Endothelial cell (in vitro differentiated cells): ENCODE results near the gene CCDC71. TPM values are rescaled to one million over a fixed set of nuclear protein-coding genes. Genes with fewer than 3 reads are reported as not detected.

ENCODE experiments used
- DNase-seq: peaks from one replicate; pipeline ENCODE4 v3.0.0; 2021; ENCODE audit warnings: low spot score
- H3K27ac Mint-ChIP-seq: one replicate; pipeline ENCODE4 v1.8.0; 2021; ENCODE audit warnings: mixed read lengths, inconsistent platforms; ENCODE audit not compliant: unreplicated experiment
- H3K27me3 Mint-ChIP-seq: one replicate; pipeline ENCODE4 v1.8.0; 2021; ENCODE audit warnings: mild to moderate bottlenecking, moderate library complexity, mixed read lengths, inconsistent platforms; ENCODE audit not compliant: unreplicated experiment
- H3K36me3 Mint-ChIP-seq: one replicate; pipeline ENCODE4 v1.8.0; 2021; ENCODE audit warnings: mild to moderate bottlenecking, low read depth, mixed read lengths, inconsistent platforms; ENCODE audit not compliant: unreplicated experiment
- H3K4me1 Mint-ChIP-seq: one replicate; pipeline ENCODE4 v1.8.0; 2021; ENCODE audit warnings: mild to moderate bottlenecking, mixed read lengths, inconsistent platforms; ENCODE audit not compliant: unreplicated experiment
- H3K4me3 Mint-ChIP-seq: one replicate; pipeline ENCODE4 v1.8.0; 2021; ENCODE audit warnings: mild to moderate bottlenecking, mixed read lengths, inconsistent platforms; ENCODE audit not compliant: unreplicated experiment
- H3K9me3 Mint-ChIP-seq: one replicate; pipeline ENCODE4 v1.8.0; 2021; ENCODE audit warnings: mixed read lengths, inconsistent platforms; ENCODE audit not compliant: unreplicated experiment
- total RNA-seq: library from RNA; stranded (reverse); fragmentation: NEBNext Ultra II Directional; extraction: Animal tissue kit (Norgen Biotek cat#: 25700); gene quantifications from one replicate; pipeline ENCODE4 v1.2.1, GENCODE V29; 2021; ENCODE audit not compliant: unreplicated experiment
- TF ChIP-seq, protein P1 (sequence below): fragments of 200-600 bp; sonication (generic); IDR thresholded peaks from one replicate; pipeline ENCODE4 v1.5.0; 2021; ENCODE audit warnings: antibody characterized with exemption; ENCODE audit not compliant: unreplicated experiment

Gene CCDC71
- total RNA-seq, 1 donor from 2014 or later: 24.8 TPM

DNA sequence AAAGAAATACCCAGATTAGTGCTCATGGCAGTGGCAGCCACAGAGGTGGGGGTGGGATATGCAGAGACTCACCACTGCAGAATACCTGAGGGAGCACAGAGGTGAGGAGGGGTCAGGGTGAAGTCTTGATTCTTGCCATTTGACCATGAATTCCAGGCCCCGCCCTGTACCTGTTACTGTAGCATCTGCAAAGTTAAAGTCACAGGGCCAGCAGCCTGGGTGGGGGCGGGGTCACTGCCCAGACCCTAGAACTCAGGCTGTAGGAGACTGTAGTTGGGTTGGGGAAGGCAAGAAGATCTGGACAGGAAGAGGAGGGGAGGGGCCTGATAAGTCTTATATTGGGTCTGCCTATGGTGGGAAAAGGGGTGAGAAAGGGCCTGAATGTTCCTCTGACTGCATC, 14.5 kb downstream of the CCDC71 start:
- peaks cover 9% of the 10 kb centered on the region for H3K27me3 Mint-ChIP-seq
- DNase-seq: no peak
- no peaks in the 10 kb centered on the region for H3K9me3 Mint-ChIP-seq
- no peak overlapping the region for H3K4me3 Mint-ChIP-seq
- H3K27ac Mint-ChIP-seq: no peak overlapping the region
- H3K36me3 Mint-ChIP-seq: no peaks in the 10 kb centered on the region
- H3K4me1 Mint-ChIP-seq: no peaks in the 10 kb centered on the region
- TF ChIP-seq, protein P1, sequence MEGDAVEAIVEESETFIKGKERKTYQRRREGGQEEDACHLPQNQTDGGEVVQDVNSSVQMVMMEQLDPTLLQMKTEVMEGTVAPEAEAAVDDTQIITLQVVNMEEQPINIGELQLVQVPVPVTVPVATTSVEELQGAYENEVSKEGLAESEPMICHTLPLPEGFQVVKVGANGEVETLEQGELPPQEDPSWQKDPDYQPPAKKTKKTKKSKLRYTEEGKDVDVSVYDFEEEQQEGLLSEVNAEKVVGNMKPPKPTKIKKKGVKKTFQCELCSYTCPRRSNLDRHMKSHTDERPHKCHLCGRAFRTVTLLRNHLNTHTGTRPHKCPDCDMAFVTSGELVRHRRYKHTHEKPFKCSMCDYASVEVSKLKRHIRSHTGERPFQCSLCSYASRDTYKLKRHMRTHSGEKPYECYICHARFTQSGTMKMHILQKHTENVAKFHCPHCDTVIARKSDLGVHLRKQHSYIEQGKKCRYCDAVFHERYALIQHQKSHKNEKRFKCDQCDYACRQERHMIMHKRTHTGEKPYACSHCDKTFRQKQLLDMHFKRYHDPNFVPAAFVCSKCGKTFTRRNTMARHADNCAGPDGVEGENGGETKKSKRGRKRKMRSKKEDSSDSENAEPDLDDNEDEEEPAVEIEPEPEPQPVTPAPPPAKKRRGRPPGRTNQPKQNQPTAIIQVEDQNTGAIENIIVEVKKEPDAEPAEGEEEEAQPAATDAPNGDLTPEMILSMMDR: no peak

DNA sequence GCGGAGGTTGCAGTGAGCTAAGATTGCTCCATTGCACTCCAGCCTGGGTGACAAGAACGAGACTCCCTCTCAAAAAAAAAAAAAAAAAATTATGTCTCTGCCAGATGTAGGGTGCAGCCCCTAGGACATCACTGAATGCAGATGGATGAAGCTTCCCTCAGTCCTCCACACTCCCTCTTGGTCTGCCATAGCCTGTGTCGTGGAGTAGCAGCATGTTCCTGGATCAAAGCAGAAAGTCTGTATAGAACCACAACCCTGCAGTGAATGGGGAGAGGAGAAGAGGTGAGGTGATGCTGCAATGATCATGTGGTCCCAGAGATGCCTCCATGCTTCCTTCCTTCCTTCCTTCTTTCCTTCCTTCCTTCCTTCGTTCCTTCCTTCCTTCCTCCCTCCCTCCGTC, 18.0 kb downstream of the CCDC71 start:
- Mint-ChIP-seq H3K9me3 (no peaks in the 10 kb centered on the region), H3K27me3 (peaks cover 10% of the 10 kb centered on the region), H3K36me3 (no peaks in the 10 kb centered on the region), H3K4me3 (no peak overlapping the region), H3K4me1 (no peaks in the 10 kb centered on the region), H3K27ac (no peak overlapping the region)
- TF ChIP-seq, protein P1: no peak
- DNase-seq: no peak

DNA sequence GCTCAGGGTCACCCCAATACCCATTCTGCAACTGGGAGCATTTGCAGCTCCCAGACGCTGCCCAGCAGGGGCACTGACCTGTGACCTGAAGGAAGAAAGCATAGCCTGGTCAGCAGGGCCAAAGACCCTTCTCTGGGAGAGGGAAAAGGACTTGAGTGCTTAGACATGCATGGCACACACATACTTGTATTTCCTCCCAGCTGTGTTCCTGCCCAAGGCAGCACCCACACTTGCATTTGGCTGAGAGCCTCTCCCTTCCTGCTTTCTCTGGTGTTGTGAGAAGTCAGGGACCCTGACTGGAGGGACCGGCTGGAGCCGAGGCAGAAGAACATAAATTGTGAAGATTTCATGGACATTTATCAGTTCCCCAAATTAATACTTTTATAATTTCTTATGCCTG, 26.1 kb downstream of the CCDC71 start:
- DNase-seq: no peak
- TF ChIP-seq, protein P1: no peak
- Mint-ChIP-seq H3K27ac (no peak overlapping the region), H3K4me3 (no peak overlapping the region), H3K4me1 (no peaks in the 10 kb centered on the region), H3K27me3 (peaks cover 4% of the 10 kb centered on the region), H3K36me3 (peaks cover 6% of the 10 kb centered on the region), H3K9me3 (no peaks in the 10 kb centered on the region)

DNA sequence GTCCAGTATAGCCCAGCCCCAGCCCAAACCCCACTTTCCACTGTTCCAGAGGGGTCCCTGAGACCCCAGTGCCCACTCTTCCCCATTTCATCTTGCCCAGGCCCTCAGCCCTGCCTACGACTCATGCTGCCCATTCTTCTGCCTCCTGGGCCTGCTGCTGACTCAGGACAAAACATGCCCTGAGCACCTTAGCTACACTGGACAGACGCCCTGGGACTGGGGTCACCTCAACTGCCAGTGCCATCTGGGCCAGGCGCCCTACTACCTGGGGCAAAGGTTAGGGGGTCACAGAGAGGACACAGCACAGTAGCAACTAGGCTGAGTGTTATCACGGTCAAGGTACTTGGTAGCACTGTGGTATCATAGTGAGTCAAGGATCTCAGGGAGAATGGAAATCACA, 30.6 kb downstream of the CCDC71 start:
- no peak overlapping the region for H3K4me3 Mint-ChIP-seq
- H3K4me1 Mint-ChIP-seq: peaks cover 12% of the 10 kb centered on the region
- TF ChIP-seq, protein P1: no peak
- DNase-seq: no peak
- no peaks in the 10 kb centered on the region for H3K9me3 Mint-ChIP-seq
- peaks cover 12% of the 10 kb centered on the region for H3K36me3 Mint-ChIP-seq
- no peak overlapping the region for H3K27ac Mint-ChIP-seq
- peaks cover 6% of the 10 kb centered on the region for H3K27me3 Mint-ChIP-seq

DNA sequence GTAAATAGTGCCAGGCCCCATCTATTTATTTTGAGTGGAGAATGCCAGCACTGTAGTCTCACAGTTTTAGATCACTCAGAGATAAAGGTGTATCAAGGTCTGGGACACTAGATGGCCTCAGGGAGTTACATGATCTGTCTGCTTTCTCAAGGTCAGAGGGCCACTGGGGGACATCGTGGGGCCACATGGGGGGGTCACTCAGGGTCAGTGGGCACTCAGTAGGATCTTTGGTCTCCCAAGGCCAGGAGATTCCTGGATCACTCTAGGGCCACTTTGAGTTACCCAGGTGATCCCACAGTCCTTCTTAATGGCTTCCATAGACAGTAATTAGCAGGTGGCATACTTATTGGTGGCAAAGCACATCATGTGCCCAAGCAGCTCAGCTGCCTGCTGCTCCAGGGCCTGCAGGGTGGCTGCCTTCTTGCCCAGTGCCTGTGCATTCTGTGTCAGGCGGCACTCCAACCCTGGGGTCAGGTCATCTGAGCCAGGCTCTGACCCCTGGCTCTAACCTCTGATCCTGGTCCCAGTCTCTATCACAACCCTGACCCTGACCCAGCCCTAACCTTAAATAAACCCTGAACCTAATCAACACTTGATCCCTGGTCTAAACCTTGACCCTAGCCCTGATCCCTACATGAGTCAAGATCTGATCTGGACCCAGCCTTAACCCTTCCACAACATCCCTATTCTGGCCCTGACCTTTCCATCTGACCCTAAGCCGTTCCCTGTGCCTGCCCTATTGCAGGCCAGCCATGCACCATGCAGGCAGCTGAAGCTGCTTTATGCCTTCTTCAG, 31.5 kb downstream of the CCDC71 start:
- no peak overlapping the region for H3K4me3 Mint-ChIP-seq
- H3K27me3 Mint-ChIP-seq: peaks cover 12% of the 10 kb centered on the region
- TF ChIP-seq, protein P1: no peak
- no peak for DNase-seq
- peaks cover 12% of the 10 kb centered on the region for H3K4me1 Mint-ChIP-seq
- H3K9me3 Mint-ChIP-seq: no peaks in the 10 kb centered on the region
- H3K27ac Mint-ChIP-seq: no peak overlapping the region
- H3K36me3 Mint-ChIP-seq: peaks cover 11% of the 10 kb centered on the region
